CD14-positive monocyte (primary cell): ENCODE measurements around the gene ZXDC. TPM values are rescaled to one million over a fixed set of nuclear protein-coding genes. Genes with fewer than 3 reads are reported as not detected.

Source experiments
- DNase-seq, 3 donors: peaks; one replicate each; pipeline ENCODE4 v3.0.0-alpha.2; 2011 to 2022
- H2AFZ ChIP-seq: 2 replicates; pipeline ENCODE4 v1.6.0; 2012; ENCODE audit warnings: mild to moderate bottlenecking, low read depth, low read length, inconsistent platforms; ENCODE audit not compliant: insufficient read depth, poor library complexity, severe bottlenecking
- H3K27ac ChIP-seq, 2 donors: 1 replicate in 1 of 2; 2 replicates in 1 of 2; pipeline ENCODE4 v1.5.1; 2012 to 2013; ENCODE audit warnings: low read length in 2 of 2, control low read depth in 1 of 2, inconsistent platforms in 1 of 2, low read depth in 1 of 2, mild to moderate bottlenecking in 1 of 2
- H3K27me3 ChIP-seq, 2 donors: one replicate each; pipeline versions ENCODE4 v1.6.0 to v1.6.1; 2011 to 2013; ENCODE audit warnings: low read length in 2 of 2; ENCODE audit not compliant: control insufficient read depth in 2 of 2, insufficient read depth in 2 of 2
- H3K36me3 ChIP-seq, 2 donors: replicated peaks in 1 of 2; 1 replicate in 1 of 2; 2 replicates in 1 of 2; pipeline versions ENCODE4 v1.5.1 to v1.6.1; 2012 to 2013; ENCODE audit warnings: low read length in 2 of 2, control low read depth in 1 of 2, inconsistent platforms in 1 of 2, mild to moderate bottlenecking in 1 of 2; ENCODE audit not compliant: insufficient read depth in 2 of 2, control insufficient read depth in 1 of 2
- H3K4me1 ChIP-seq, 2 donors: 1 replicate in 1 of 2; 2 replicates in 1 of 2; pipeline versions ENCODE4 v1.5.1 to v1.6.1; 2012 to 2013; ENCODE audit warnings: low read length in 2 of 2, control low read depth in 1 of 2, inconsistent platforms in 1 of 2, mild to moderate bottlenecking in 1 of 2, moderate library complexity in 1 of 2; ENCODE audit not compliant: insufficient read depth in 2 of 2, control insufficient read depth in 1 of 2
- H3K4me2 ChIP-seq: replicated peaks from 2 replicates; pipeline ENCODE3; 2012; ENCODE audit warnings: low read length, moderate library complexity, mild to moderate bottlenecking; ENCODE audit not compliant: poor library complexity, severe bottlenecking; ENCODE audit errors: extremely low read depth
- H3K4me3 ChIP-seq, 3 experiments: fragments of 200-600 bp in 1 of 3; sonication (generic) in 1 of 3; replicated peaks in 1 of 3; 1 replicate in 2 of 3; 2 replicates in 1 of 3; pipeline ENCODE4 v1.5.1; 2011 to 2013; ENCODE audit warnings: low read length in 3 of 3, mild to moderate bottlenecking in 3 of 3, control low read depth in 2 of 3, low read depth in 2 of 3, inconsistent platforms in 1 of 3, moderate library complexity in 1 of 3
- H3K79me2 ChIP-seq: 2 replicates; pipeline ENCODE4 v1.6.0; 2012; ENCODE audit warnings: mild to moderate bottlenecking, control low read depth, inconsistent platforms, low read length, moderate library complexity; ENCODE audit not compliant: insufficient read depth
- H3K9ac ChIP-seq: 2 replicates; pipeline ENCODE4 v1.6.0; 2017; ENCODE audit warnings: low read length, mild to moderate bottlenecking; ENCODE audit not compliant: insufficient read depth, poor library complexity, severe bottlenecking
- H3K9me3 ChIP-seq, 2 donors: replicated peaks in 1 of 2; 1 replicate in 1 of 2; 2 replicates in 1 of 2; pipeline versions ENCODE4 v1.5.1 to v1.6.1; 2012 to 2013; ENCODE audit warnings: low read length in 2 of 2, control low read depth in 1 of 2; ENCODE audit not compliant: control insufficient read depth in 1 of 2, insufficient read depth in 1 of 2
- H4K20me1 ChIP-seq: 2 replicates; pipeline ENCODE4 v1.6.0; 2012; ENCODE audit warnings: mild to moderate bottlenecking, low read length, control low read depth, moderate library complexity; ENCODE audit not compliant: insufficient read depth
- H3K27ac Mint-ChIP-seq, 7 donors: one replicate each; pipeline ENCODE4 v1.8.0; 2020; ENCODE audit warnings: mild to moderate bottlenecking in 7 of 7, mixed read lengths in 7 of 7, moderate library complexity in 6 of 7, inconsistent platforms in 2 of 7
- H3K27me3 Mint-ChIP-seq, 3 donors: one replicate each; pipeline ENCODE4 v1.8.0; 2021 to 2022; ENCODE audit warnings: low read depth in 3 of 3, mild to moderate bottlenecking in 3 of 3, mixed read lengths in 3 of 3, moderate library complexity in 3 of 3, inconsistent platforms in 1 of 3
- H3K36me3 Mint-ChIP-seq, 2 donors: one replicate each; pipeline ENCODE4 v1.8.0; 2020; ENCODE audit warnings: mixed read lengths in 2 of 2, inconsistent platforms in 1 of 2, mild to moderate bottlenecking in 1 of 2
- H3K4me1 Mint-ChIP-seq: one replicate; pipeline ENCODE4 v1.8.0; 2020; ENCODE audit warnings: mild to moderate bottlenecking, mixed read lengths
- H3K4me3 Mint-ChIP-seq, 2 donors: one replicate each; pipeline ENCODE4 v1.8.0; 2020; ENCODE audit warnings: mild to moderate bottlenecking in 2 of 2, mixed read lengths in 2 of 2, moderate library complexity in 1 of 2
- H3K9me3 Mint-ChIP-seq, 7 donors: one replicate each; pipeline ENCODE4 v1.8.0; 2020 to 2022; ENCODE audit warnings: mixed read lengths in 7 of 7, mild to moderate bottlenecking in 6 of 7, moderate library complexity in 6 of 7, inconsistent platforms in 2 of 7
- WGBS: methylation state at CpG from one replicate; pipeline ENCODE4 v1.1.5; 2013; ENCODE audit warnings: missing lambda C conversion rate; ENCODE audit not compliant: insufficient coverage; 5-methylcytosine and 5-hydroxymethylcytosine counted together
- intact Hi-C, 2 donors: fragments of 100-400 bp; cut with micrococcal nuclease; formaldehyde crosslinking; loops; one replicate each; pipeline versions ENCODE4 v1.15.0 to v1.15.1; 2023
- polyA plus RNA-seq, 3 donors: library from polyadenylated mRNA; depleted of rRNA in 1 of 3; unstranded in 2 of 3; stranded (reverse) in 1 of 3; fragments of 300-500 nt in 2 of 3; fragments of >200 nt in 1 of 3; fragmentation: Illumina TruSeq in 2 of 3; gene quantifications; 1 replicate in 2 of 3; 2 replicates in 1 of 3; pipeline ENCODE4 v1.2.3, GENCODE V29; 2012 to 2021
- TF ChIP-seq, protein P1 (sequence below): fragments of 200-600 bp; IDR thresholded peaks from one replicate; pipeline ENCODE4 v1.8.0; 2022; ENCODE audit warnings: antibody characterized with exemption, mild to moderate bottlenecking

Gene ZXDC
- polyA plus RNA-seq, 3 donors: 6.3 to 44.8 (median 9.7) TPM

DNA sequence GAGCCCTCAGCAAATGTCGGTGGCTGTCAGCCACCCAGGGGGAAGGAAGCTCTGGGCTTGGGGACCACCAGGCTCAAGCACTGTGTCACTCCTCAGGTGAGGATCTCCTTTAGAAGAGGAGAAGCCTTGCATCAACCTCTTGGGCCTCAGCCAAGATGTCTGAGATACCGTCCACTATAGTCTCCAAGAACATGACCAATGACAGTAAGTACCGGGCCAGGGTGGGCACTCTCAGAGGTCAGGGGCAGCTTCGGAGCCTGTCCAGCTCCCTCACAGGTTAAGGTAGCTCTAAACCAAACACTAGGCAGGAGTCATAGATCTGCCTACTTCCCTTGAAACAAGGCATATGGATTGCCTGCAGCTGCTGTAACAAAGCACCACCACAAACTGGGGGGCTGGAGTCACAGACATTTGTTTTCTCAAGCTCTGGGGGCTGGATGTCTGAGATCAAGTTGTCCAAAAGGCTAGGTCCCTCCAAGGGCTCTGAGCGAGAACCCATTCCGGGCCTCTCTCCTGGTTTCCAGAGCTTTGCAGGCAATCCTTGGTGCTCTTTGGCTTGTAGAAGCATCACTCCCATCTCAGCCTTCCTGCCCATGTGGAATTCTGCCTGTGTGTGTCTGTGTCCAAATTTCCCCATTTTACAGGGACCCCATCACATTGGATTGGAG, 79.7 kb downstream of the ZXDC start:
- no peaks in the 10 kb centered on the region for H3K79me2 ChIP-seq

DNA sequence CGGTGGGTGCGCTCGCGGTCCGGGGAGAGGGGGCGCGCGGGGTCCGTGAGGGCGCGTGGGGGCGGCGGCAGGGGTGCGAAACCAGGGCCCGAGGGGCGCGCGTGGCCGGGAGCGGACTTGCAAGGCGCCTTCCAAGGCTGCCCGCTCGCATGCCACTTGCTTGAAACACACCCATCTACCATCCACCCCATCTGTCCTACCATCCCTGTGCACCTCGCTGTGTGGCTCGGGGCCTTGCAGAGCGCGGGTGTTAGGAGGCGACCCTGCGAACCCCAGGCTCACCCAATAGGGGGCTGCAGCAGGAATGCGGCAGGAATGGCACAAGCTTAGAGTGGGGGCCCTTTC, 80.7 kb downstream of the ZXDC start:
- no peak overlapping the region for H3K27ac Mint-ChIP-seq
- WGBS: 13% methylated on average over 30 of the region's 30 CpGs
- peaks cover 6% of the 10 kb centered on the region for H3K4me1 Mint-ChIP-seq
- intact Hi-C loops: loop anchor here in 1 of 2 donors (10.0 kb wide), 1 partner anchor 470 kb away; no protein-coding TSS in a partner anchor
- H3K4me3 ChIP-seq: no peak overlapping the region
- peak overlapping the region in 1 of 2 donors; percentile 50 for H3K4me3 Mint-ChIP-seq
- no peak overlapping the region for H2AFZ ChIP-seq
- TF ChIP-seq, protein P1, sequence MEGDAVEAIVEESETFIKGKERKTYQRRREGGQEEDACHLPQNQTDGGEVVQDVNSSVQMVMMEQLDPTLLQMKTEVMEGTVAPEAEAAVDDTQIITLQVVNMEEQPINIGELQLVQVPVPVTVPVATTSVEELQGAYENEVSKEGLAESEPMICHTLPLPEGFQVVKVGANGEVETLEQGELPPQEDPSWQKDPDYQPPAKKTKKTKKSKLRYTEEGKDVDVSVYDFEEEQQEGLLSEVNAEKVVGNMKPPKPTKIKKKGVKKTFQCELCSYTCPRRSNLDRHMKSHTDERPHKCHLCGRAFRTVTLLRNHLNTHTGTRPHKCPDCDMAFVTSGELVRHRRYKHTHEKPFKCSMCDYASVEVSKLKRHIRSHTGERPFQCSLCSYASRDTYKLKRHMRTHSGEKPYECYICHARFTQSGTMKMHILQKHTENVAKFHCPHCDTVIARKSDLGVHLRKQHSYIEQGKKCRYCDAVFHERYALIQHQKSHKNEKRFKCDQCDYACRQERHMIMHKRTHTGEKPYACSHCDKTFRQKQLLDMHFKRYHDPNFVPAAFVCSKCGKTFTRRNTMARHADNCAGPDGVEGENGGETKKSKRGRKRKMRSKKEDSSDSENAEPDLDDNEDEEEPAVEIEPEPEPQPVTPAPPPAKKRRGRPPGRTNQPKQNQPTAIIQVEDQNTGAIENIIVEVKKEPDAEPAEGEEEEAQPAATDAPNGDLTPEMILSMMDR: no peak
- peaks cover 0 to 2% of the 10 kb centered on the region in 2 donors for H3K36me3 Mint-ChIP-seq
- no peak for DNase-seq
- peaks cover 17 to 30% (median 25%) of the 10 kb centered on the region in 7 donors for H3K9me3 Mint-ChIP-seq
- H3K27me3 Mint-ChIP-seq: peaks cover 50 to 59% (median 55%) of the 10 kb centered on the region in 3 donors
- H3K9me3 ChIP-seq: peaks cover 20 to 26% of the 10 kb centered on the region in 2 donors
- peaks cover 16 to 48% of the 10 kb centered on the region in 2 donors for H3K27me3 ChIP-seq
- H3K9ac ChIP-seq: no peak overlapping the region
- no peak overlapping the region for H3K4me2 ChIP-seq
- no peaks in the 10 kb centered on the region for H4K20me1 ChIP-seq
- H3K36me3 ChIP-seq: no peaks in the 10 kb centered on the region
- H3K79me2 ChIP-seq: no peaks in the 10 kb centered on the region
- H3K4me1 ChIP-seq: peaks cover 5 to 6% of the 10 kb centered on the region in 2 donors
- no peak overlapping the region for H3K27ac ChIP-seq

More for the DNA sequence above, 79.7 kb downstream of the ZXDC start:
- Histone ChIP-seq H2AFZ (no peak overlapping the region), H3K4me2 (no peak overlapping the region), H4K20me1 (no peaks in the 10 kb centered on the region), H3K27me3 (peaks cover 16 to 48% of the 10 kb centered on the region in 2 donors), H3K4me3 (no peak overlapping the region), H3K36me3 (no peaks in the 10 kb centered on the region), H3K27ac (no peak overlapping the region), H3K9ac (no peak overlapping the region), H3K4me1 (peaks cover 5 to 6% of the 10 kb centered on the region in 2 donors), H3K9me3 (peaks cover 20 to 36% of the 10 kb centered on the region in 2 donors)
- Mint-ChIP-seq H3K9me3 (peaks cover 19 to 40% (median 31%) of the 10 kb centered on the region in 7 donors), H3K4me3 (peak overlapping the region in 1 of 2 donors; percentile 50), H3K27ac (no peak overlapping the region), H3K36me3 (peaks cover 0 to 2% of the 10 kb centered on the region in 2 donors), H3K4me1 (peaks cover 7% of the 10 kb centered on the region), H3K27me3 (peaks cover 45 to 51% (median 51%) of the 10 kb centered on the region in 3 donors)
- DNase-seq: no peak
- intact Hi-C loops: loop anchor here in 1 of 2 donors (10.0 kb wide), 1 partner anchor 471 kb away; no protein-coding TSS in a partner anchor
- 94% methylated on average over 6 of the region's 6 CpGs for WGBS
- TF ChIP-seq, protein P1: no peak
